ENCODE measurements around the gene EZR.

EZR gene

GRCh38 chr6:158762787-158763433 lies 56.3 kb downstream of the EZR start:
- DNase-seq (ENCODE audit: low read depth in 3 of 3): no peak

- no peak for DNase-seq (ENCODE audit: low read depth in 3 of 3)
These were observed 57.4 kb downstream of the EZR start for GRCh38 chr6:158761746-158762145.

GRCh38 chr6:158760618-158761250 lies 58.4 kb downstream of the EZR start:
- no peak for DNase-seq (ENCODE audit: low read depth in 3 of 3)

- DNase-seq (ENCODE audit: low read depth in 3 of 3): no peak
These were observed 59.1 kb downstream of the EZR start for GRCh38 chr6:158759966-158760617.

GRCh38 chr6:158758941-158759479 lies 60.2 kb downstream of the EZR start:
- no peak for DNase-seq (ENCODE audit: low read depth in 3 of 3)

- DNase-seq (ENCODE audit: low read depth in 3 of 3): no peak
These were observed 60.7 kb downstream of the EZR start for GRCh38 chr6:158758451-158758860.

GRCh38 chr6:158757753-158758090 lies 61.4 kb downstream of the EZR start:
- DNase-seq (ENCODE audit: low read depth in 3 of 3): no peak

- DNase-seq (ENCODE audit: low read depth in 3 of 3): no peak
These were observed 62.0 kb downstream of the EZR start for GRCh38 chr6:158756977-158757752.

- DNase-seq (ENCODE audit: low read depth in 3 of 3): no peak
These were observed 63.0 kb downstream of the EZR start for GRCh38 chr6:158756126-158756525.

GRCh38 chr6:158755636-158756035 lies 63.5 kb downstream of the EZR start:
- no peak for DNase-seq (ENCODE audit: low read depth in 3 of 3)

- DNase-seq (ENCODE audit: low read depth in 3 of 3): no peak
These were observed 64.4 kb downstream of the EZR start for GRCh38 chr6:158754738-158755137.

- no peak for DNase-seq (ENCODE audit: low read depth in 3 of 3)
These were observed 65.4 kb downstream of the EZR start for GRCh38 chr6:158753811-158754210.

GRCh38 chr6:158752613-158753012 lies 66.6 kb downstream of the EZR start:
- DNase-seq (ENCODE audit: low read depth in 3 of 3): no peak

- no peak for DNase-seq (ENCODE audit: low read depth in 3 of 3)
These were observed 67.2 kb downstream of the EZR start for GRCh38 chr6:158751921-158752320.

- no peak for DNase-seq (ENCODE audit: low read depth in 3 of 3)
These were observed 67.9 kb downstream of the EZR start for GRCh38 chr6:158751224-158751623.

- DNase-seq (ENCODE audit: low read depth in 3 of 3): no peak
These were observed 74.2 kb downstream of the EZR start for GRCh38 chr6:158744986-158745430.

- no peak for DNase-seq (ENCODE audit: low read depth in 3 of 3)
These were observed 76.0 kb downstream of the EZR start for GRCh38 chr6:158743033-158743651.

GRCh38 chr6:158739673-158740072 lies 79.5 kb downstream of the EZR start:
- no peak for DNase-seq (ENCODE audit: low read depth in 3 of 3)

- no peak for DNase-seq (ENCODE audit: low read depth in 3 of 3)
These were observed 81.2 kb downstream of the EZR start for GRCh38 chr6:158737710-158738615.

- DNase-seq (ENCODE audit: low read depth in 3 of 3): no peak
These were observed 82.0 kb downstream of the EZR start for GRCh38 chr6:158737082-158737709.

Measured in stimulated activated CD4-positive, alpha-beta T cell treated with anti-CD3 and anti-CD28 coated beads, TNF-alpha, amount 100 ng/mL, for 24 hours (primary cell).